ENCODE data around the gene RC3H1.

Gene RC3H1

GRCh38 chr1:174028495-174028894 is 6.3 kb upstream of the RC3H1 start:
- no peak for DNase-seq
- Histone ChIP-seq H3K27ac (ENCODE audit: low read length) (no peak overlapping the region), H4K20me1 (ENCODE audit: insufficient read depth, low read length) (no peaks in the 10 kb centered on the region), H3K36me3 (replicated peaks; ENCODE audit: insufficient read depth, low read length) (no peaks in the 10 kb centered on the region), H3K79me2 (ENCODE audit: low read length) (no peaks in the 10 kb centered on the region), H3K9me2 (replicated peaks; ENCODE audit: insufficient read depth, low read length) (no peaks in the 10 kb centered on the region), H3K4me1 (ENCODE audit: low read length) (no peaks in the 10 kb centered on the region), H3K4me3 (ENCODE audit: low read length) (no peak overlapping the region), H3K4me2 (ENCODE audit: low read depth, low read length) (no peak overlapping the region), H3K9me3 (replicated peaks; ENCODE audit: insufficient read depth, low read length) (no peaks in the 10 kb centered on the region), H2AFZ (ENCODE audit: low read length) (no peak overlapping the region), H3K9ac (ENCODE audit: low read length) (no peak overlapping the region), H3F3A (ENCODE audit: insufficient read depth, low read length) (no peaks in the 10 kb centered on the region), H3K27me3 (replicated peaks; ENCODE audit: insufficient read depth, low read length) (no peaks in the 10 kb centered on the region)
- TF ChIP-seq EZH2phosphoT487 (IDR thresholded peaks at IDR 0.05; ENCODE audit: low read length) (no peak), EZH2 (optimal IDR thresholded peaks at IDR 0.05; ENCODE audit: low read depth, low read length) (no peak), CTCF (IDR thresholded peaks at IDR 0.05; ENCODE audit: low read length) (no peak)

DNA sequence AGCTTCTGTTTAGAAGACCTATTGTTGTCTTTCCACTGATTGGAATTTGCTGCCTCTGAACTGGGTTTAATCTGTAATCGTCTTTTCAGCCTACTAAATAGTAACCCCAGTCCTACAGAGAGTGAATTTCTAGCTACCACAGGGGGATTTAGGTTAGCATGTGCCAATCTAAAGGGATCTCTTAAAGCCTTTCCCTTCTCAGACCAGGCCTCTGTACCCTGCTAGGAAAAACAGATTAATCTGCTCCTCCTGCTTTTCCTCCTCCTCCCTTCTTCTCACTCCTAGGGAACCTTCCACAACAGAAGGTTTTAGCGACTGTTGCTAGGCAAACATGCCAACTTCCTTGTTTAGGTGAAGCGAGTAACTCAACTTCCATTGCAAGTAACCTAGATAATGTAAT is 1.3 kb upstream of the RC3H1 start:
- peaks cover 3% of the 10 kb centered on the region; the same call in 1 of the 2 replicates for H3K36me3 ChIP-seq (replicated peaks; ENCODE audit: insufficient read depth, low read length)
- DNase-seq: no peak
- H3K9ac ChIP-seq (ENCODE audit: low read length): no peak overlapping the region
- peaks cover 12% of the 10 kb centered on the region; the same call in 1 of the 2 replicates for H3F3A ChIP-seq (ENCODE audit: insufficient read depth, low read length)
- peaks cover 37% of the 10 kb centered on the region for H3K79me2 ChIP-seq (ENCODE audit: low read length)
- peaks cover 20% of the 10 kb centered on the region for H3K4me1 ChIP-seq (ENCODE audit: low read length)
- H3K9me3 ChIP-seq (replicated peaks; ENCODE audit: insufficient read depth, low read length): no peaks in the 10 kb centered on the region
- H3K27ac ChIP-seq (ENCODE audit: low read length): no peak overlapping the region
- no peak overlapping the region for H3K4me2 ChIP-seq (ENCODE audit: low read depth, low read length)
- H4K20me1 ChIP-seq (ENCODE audit: insufficient read depth, low read length): peaks cover 28% of the 10 kb centered on the region
- no peaks in the 10 kb centered on the region for H3K27me3 ChIP-seq (replicated peaks; ENCODE audit: insufficient read depth, low read length)
- no peak overlapping the region for H2AFZ ChIP-seq (ENCODE audit: low read length)
- no peak overlapping the region for H3K4me3 ChIP-seq (ENCODE audit: low read length)
- no peaks in the 10 kb centered on the region for H3K9me2 ChIP-seq (replicated peaks; ENCODE audit: insufficient read depth, low read length)
- TF ChIP-seq EZH2 (optimal IDR thresholded peaks at IDR 0.05; ENCODE audit: low read depth, low read length): no peak
- no peak for TF ChIP-seq CTCF (IDR thresholded peaks at IDR 0.05; ENCODE audit: low read length)
- TF ChIP-seq EZH2phosphoT487 (IDR thresholded peaks at IDR 0.05; ENCODE audit: low read length): no peak

DNA sequence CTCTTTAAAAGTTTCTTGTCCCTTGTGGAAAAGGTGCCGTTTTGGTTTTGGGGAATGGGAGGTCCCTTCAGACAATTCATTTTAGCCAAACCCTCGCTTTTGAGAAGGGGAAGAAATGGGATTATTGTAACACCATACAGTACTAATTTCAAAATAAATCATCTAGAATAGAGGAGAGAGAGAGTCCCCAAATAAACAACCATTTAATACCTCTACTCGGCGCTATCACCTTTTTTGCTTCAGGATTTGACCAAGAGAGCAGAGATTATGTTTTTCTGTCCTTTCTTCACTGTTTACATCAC is 770 bp upstream of the RC3H1 start:
- Histone ChIP-seq H3F3A (ENCODE audit: insufficient read depth, low read length) (peaks cover 12% of the 10 kb centered on the region; the same call in 1 of the 2 replicates), H3K4me1 (ENCODE audit: low read length) (peaks cover 20% of the 10 kb centered on the region), H3K27ac (ENCODE audit: low read length) (no peak overlapping the region; the same call in 1 of the 2 replicates), H2AFZ (ENCODE audit: low read length) (peak overlapping the region; percentile 82), H3K4me2 (ENCODE audit: low read depth, low read length) (peak overlapping the region; percentile 91), H3K9ac (ENCODE audit: low read length) (peak overlapping the region; percentile 86), H4K20me1 (ENCODE audit: insufficient read depth, low read length) (peaks cover 33% of the 10 kb centered on the region), H3K79me2 (ENCODE audit: low read length) (peaks cover 43% of the 10 kb centered on the region), H3K4me3 (ENCODE audit: low read length) (peak overlapping the region; percentile 72), H3K36me3 (replicated peaks; ENCODE audit: insufficient read depth, low read length) (peaks cover 3% of the 10 kb centered on the region; the same call in 1 of the 2 replicates), H3K9me3 (replicated peaks; ENCODE audit: insufficient read depth, low read length) (no peaks in the 10 kb centered on the region), H3K27me3 (replicated peaks; ENCODE audit: insufficient read depth, low read length) (no peaks in the 10 kb centered on the region), H3K9me2 (replicated peaks; ENCODE audit: insufficient read depth, low read length) (no peaks in the 10 kb centered on the region)
- no peak for TF ChIP-seq EZH2 (optimal IDR thresholded peaks at IDR 0.05; ENCODE audit: low read depth, low read length)
- no peak for TF ChIP-seq EZH2phosphoT487 (IDR thresholded peaks at IDR 0.05; ENCODE audit: low read length)
- TF ChIP-seq CTCF (IDR thresholded peaks at IDR 0.05; ENCODE audit: low read length): no peak
- no peak for DNase-seq

Measured in MM.1S (cell line).